Panc1 (cell line): Measurements from ENCODE around the gene TDRD7. TPM values are rescaled to one million over a fixed set of nuclear protein-coding genes. Genes with fewer than 3 reads are reported as not detected.

Source experiments
- ATAC-seq: fragments of 200-7000 bp; cut with Tn5 transposase; 2 replicates; pipeline ENCODE4 v1.9.1; 2020; ENCODE audit warnings: mild to moderate bottlenecking, moderate library complexity
- BruUV-seq: library from RNA; stranded (reverse); fragments of 400-500 nt; replicated peaks from 2 replicates; lab custom pipeline; 2021; lab: Mats Ljungman, UMichigan
- CTCF ChIA-PET: fragments of 300-600 bp; sonication (Branson Sonifier 250); formaldehyde crosslinking; loops from one replicate; lab custom pipeline; 2022; ENCODE audit warnings: antibody characterized with exemption; lab: Charles Lee
- POLR2A ChIA-PET: fragments of 300-600 bp; sonication (Branson Sonifier 250); formaldehyde crosslinking; loops from one replicate; lab custom pipeline; 2022; ENCODE audit warnings: antibody characterized with exemption; lab: Charles Lee
- DNase-seq: peaks from one replicate; pipeline ENCODE4 v3.0.0-alpha.2; 2010; ENCODE audit warnings: low read depth, low spot score
- H3K27ac ChIP-seq: 2 replicates; pipeline ENCODE4 v1.5.1; 2011; ENCODE audit warnings: mild to moderate bottlenecking, low read length, inconsistent platforms
- H3K27me3 ChIP-seq: fragments of 200-500 bp; sonication (Bioruptor generic); 2 replicates; pipeline ENCODE4 v1.6.0; 2014; ENCODE audit warnings: low read length, inconsistent platforms; ENCODE audit not compliant: control insufficient read depth, insufficient read depth
- H3K36me3 ChIP-seq: fragments of 200-500 bp; sonication (Bioruptor generic); 2 replicates; pipeline ENCODE4 v1.5.1; 2014; ENCODE audit warnings: inconsistent platforms, mild to moderate bottlenecking, low read length, moderate library complexity; ENCODE audit not compliant: control insufficient read depth, insufficient read depth
- H3K4me1 ChIP-seq: 2 replicates; pipeline ENCODE4 v1.5.1; 2011; ENCODE audit warnings: inconsistent platforms, mild to moderate bottlenecking, low read length, moderate library complexity; ENCODE audit not compliant: control insufficient read depth, insufficient read depth
- H3K4me3 ChIP-seq, 2 experiments: 2 replicates each; pipeline ENCODE4 v1.5.1; 2011 to 2012; ENCODE audit warnings: low read depth in 2 of 2, low read length in 2 of 2, mild to moderate bottlenecking in 2 of 2, inconsistent platforms in 1 of 2, moderate library complexity in 1 of 2
- H3K9me3 ChIP-seq: fragments of 200-500 bp; sonication (Bioruptor generic); 2 replicates; pipeline ENCODE4 v1.5.1; 2014; ENCODE audit warnings: low read depth, mild to moderate bottlenecking, inconsistent platforms, low read length, moderate library complexity; ENCODE audit not compliant: control insufficient read depth, insufficient read depth
- CTCF ChIP-seq: fragments of 450-650 bp; IDR thresholded peaks from 2 replicates; pipeline ENCODE4 v1.5.1; 2017; ENCODE audit warnings: mild to moderate bottlenecking
- POLR2AphosphoS5 ChIP-seq: IDR thresholded peaks from 2 replicates; pipeline ENCODE4 v1.6.1; 2012; ENCODE audit warnings: mild to moderate bottlenecking, low read depth, low read length, moderate library complexity
- SIN3A ChIP-seq: IDR thresholded peaks from 2 replicates; pipeline ENCODE4 v1.6.1; 2012; ENCODE audit warnings: low read depth, mild to moderate bottlenecking, low read length, moderate library complexity, borderline replicate concordance; ENCODE audit not compliant: insufficient read depth
- TCF7L2 ChIP-seq: IDR thresholded peaks from 2 replicates; pipeline ENCODE4 v1.6.1; 2011; ENCODE audit warnings: mild to moderate bottlenecking, low read depth, low read length, inconsistent platforms
- in situ Hi-C: cut with HindIII; loops from 2 replicates; pipeline ENCODE4 v1.10.0; 2016; ENCODE audit warnings: low sequenced_read_pairs, low pct_unique_long_range_greater_than_20kb
- intact Hi-C: fragments of 100-400 bp; cut with micrococcal nuclease; formaldehyde crosslinking; loops from one replicate; pipeline ENCODE4 v1.10.0; 2022; ENCODE audit not compliant: unreplicated experiment
- total RNA-seq: library from RNA; stranded (reverse); gene quantifications from one replicate; pipeline ENCODE4 v1.2.1, GENCODE V29; 2021; ENCODE audit not compliant: unreplicated experiment
- TF ChIP-seq, protein P1 (sequence below), 2 experiments: IDR thresholded peaks; 2 replicates each; pipeline ENCODE4 v1.6.1; 2011 to 2012; ENCODE audit warnings: low read depth in 2 of 2, control low read depth in 1 of 2, low read length in 1 of 2, mild to moderate bottlenecking in 1 of 2, moderate library complexity in 1 of 2; ENCODE audit not compliant: insufficient read depth in 1 of 2

TDRD7 gene
- total RNA-seq, 1 experiment from 2014 or later: 10.6 TPM

DNA sequence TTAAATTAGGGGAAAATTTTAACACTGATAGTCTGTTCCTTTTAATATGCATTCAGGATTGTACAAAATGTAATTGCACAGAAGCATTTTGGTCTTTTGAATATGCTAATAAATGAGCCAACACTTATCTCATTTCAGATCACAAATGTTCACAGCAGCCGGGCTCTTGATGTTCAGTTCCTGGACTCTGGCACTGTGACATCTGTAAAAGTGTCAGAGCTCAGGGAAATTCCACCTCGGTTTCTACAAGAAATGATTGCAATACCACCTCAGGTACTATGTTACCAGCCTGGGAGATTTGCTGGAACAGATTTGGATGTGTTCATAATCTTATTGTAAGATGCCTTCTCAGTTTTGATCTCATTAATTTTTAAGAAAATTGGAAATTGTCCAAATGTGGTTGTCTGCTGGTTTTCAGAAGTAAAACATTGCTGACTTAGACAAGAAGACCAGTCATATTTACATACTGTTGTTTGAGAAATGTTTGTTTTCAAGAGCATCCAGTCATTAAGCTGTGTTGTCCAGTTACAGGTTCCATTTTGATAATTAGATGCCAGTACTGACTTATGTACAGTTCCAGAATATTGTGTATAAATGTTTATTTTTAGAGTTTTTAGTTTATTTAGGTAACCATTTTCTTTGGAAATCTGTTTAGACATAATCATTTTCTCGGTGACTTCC lies 66.5 kb downstream of the TDRD7 start:
- no peak for ATAC-seq
- TF ChIP-seq POLR2AphosphoS5 (no peak), TCF7L2 (no peak), SIN3A (no peak), CTCF (no peak)
- TF ChIP-seq, protein P1, sequence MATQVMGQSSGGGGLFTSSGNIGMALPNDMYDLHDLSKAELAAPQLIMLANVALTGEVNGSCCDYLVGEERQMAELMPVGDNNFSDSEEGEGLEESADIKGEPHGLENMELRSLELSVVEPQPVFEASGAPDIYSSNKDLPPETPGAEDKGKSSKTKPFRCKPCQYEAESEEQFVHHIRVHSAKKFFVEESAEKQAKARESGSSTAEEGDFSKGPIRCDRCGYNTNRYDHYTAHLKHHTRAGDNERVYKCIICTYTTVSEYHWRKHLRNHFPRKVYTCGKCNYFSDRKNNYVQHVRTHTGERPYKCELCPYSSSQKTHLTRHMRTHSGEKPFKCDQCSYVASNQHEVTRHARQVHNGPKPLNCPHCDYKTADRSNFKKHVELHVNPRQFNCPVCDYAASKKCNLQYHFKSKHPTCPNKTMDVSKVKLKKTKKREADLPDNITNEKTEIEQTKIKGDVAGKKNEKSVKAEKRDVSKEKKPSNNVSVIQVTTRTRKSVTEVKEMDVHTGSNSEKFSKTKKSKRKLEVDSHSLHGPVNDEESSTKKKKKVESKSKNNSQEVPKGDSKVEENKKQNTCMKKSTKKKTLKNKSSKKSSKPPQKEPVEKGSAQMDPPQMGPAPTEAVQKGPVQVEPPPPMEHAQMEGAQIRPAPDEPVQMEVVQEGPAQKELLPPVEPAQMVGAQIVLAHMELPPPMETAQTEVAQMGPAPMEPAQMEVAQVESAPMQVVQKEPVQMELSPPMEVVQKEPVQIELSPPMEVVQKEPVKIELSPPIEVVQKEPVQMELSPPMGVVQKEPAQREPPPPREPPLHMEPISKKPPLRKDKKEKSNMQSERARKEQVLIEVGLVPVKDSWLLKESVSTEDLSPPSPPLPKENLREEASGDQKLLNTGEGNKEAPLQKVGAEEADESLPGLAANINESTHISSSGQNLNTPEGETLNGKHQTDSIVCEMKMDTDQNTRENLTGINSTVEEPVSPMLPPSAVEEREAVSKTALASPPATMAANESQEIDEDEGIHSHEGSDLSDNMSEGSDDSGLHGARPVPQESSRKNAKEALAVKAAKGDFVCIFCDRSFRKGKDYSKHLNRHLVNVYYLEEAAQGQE (IDR thresholded peaks at IDR 0.05; ENCODE audit: insufficient read depth in 1 of 2, low read depth in 2 of 2, low read length in 1 of 2): no peak
- no peaks in the 10 kb centered on the region for H3K4me1 ChIP-seq
- DNase-seq: no peak
- BruUV-seq: no TSS peak
- in situ Hi-C loops (no loop called here), intact Hi-C loops (no loop called here)
- no peak overlapping the region for H3K4me3 ChIP-seq
- H3K27ac ChIP-seq: no peak overlapping the region
- H3K36me3 ChIP-seq: no peaks in the 10 kb centered on the region
- CTCF ChIA-PET: no interaction called here
- no peaks in the 10 kb centered on the region for H3K9me3 ChIP-seq
- H3K27me3 ChIP-seq: no peaks in the 10 kb centered on the region
- POLR2A ChIA-PET: no interaction called here

DNA sequence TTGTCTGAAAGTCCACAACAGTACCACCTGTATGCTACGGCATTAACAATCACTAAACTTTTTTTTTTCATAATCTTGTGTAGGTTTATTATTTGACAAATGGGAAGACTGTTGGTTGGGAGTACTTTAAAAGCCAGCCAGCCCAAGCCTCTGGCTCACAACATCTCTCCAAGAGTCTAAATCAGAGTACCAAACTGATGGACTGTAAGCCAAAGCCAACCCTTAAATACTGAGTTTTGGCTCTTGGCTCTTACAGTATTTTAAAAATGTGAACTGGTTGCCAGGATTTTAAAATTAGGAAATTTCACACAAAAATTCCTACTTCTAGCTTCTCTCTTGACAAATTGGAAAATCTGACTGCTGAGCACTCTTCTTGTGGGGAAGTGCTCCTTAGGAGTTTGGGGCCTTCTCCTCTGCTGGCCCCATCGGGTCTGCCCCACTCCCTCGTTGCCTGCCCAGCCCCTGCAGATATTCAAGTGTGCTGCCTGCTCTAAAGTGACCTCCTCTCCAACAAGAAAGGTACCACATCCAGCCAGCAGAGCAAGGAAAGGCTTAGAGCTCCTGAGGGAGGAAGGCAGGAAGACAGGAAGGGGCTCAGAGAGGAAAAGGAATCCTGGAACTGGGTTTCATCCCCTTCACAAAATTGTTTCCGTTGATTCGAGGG lies 67.7 kb downstream of the TDRD7 start:
- Histone ChIP-seq H3K36me3 (no peaks in the 10 kb centered on the region), H3K9me3 (no peaks in the 10 kb centered on the region), H3K27ac (no peak overlapping the region), H3K27me3 (no peaks in the 10 kb centered on the region), H3K4me1 (no peaks in the 10 kb centered on the region), H3K4me3 (no peak overlapping the region)
- ATAC-seq (no peak), DNase-seq (no peak)
- in situ Hi-C loops: no loop called here
- intact Hi-C loops: no loop called here
- CTCF ChIA-PET: no interaction called here
- BruUV-seq: no TSS peak
- TF ChIP-seq SIN3A: no peak
- no peak for TF ChIP-seq CTCF
- TF ChIP-seq, protein P1 (IDR thresholded peaks at IDR 0.05; ENCODE audit: insufficient read depth in 1 of 2, low read depth in 2 of 2, low read length in 1 of 2): no peak
- TF ChIP-seq TCF7L2: no peak
- no peak for TF ChIP-seq POLR2AphosphoS5
- POLR2A ChIA-PET: no interaction called here
